GM12872 (cell line): ENCODE results near the gene PSD2.

Experiments used
- TF ChIP-seq, protein P1 (sequence below): IDR thresholded peaks from 3 replicates; pipeline ENCODE4 v1.5.1; 2011; ENCODE audit warnings: low read depth, mild to moderate bottlenecking, low read length, moderate library complexity; ENCODE audit not compliant: insufficient read depth

PSD2 gene

DNA sequence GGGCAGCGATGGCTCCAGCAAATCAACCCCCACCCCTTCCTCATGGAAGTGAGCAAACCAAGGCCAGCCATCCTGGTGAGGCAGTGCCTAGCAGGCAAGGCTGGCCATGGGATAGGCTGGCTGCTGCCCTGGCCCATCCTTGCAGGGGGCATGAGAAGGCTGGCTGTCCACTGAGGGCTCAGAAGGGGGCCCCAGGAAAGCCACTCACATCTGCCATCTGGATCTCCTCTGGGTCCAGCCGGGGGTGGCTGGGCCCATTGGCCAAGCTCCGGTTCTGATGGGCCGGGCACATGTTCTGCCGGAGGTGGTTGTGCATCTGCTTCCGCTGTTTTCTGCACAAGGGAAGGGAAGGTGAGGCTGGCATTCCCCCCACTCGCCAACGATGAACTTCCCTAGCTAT, 57.1 kb downstream of the PSD2 start:
- TF ChIP-seq, protein P1, sequence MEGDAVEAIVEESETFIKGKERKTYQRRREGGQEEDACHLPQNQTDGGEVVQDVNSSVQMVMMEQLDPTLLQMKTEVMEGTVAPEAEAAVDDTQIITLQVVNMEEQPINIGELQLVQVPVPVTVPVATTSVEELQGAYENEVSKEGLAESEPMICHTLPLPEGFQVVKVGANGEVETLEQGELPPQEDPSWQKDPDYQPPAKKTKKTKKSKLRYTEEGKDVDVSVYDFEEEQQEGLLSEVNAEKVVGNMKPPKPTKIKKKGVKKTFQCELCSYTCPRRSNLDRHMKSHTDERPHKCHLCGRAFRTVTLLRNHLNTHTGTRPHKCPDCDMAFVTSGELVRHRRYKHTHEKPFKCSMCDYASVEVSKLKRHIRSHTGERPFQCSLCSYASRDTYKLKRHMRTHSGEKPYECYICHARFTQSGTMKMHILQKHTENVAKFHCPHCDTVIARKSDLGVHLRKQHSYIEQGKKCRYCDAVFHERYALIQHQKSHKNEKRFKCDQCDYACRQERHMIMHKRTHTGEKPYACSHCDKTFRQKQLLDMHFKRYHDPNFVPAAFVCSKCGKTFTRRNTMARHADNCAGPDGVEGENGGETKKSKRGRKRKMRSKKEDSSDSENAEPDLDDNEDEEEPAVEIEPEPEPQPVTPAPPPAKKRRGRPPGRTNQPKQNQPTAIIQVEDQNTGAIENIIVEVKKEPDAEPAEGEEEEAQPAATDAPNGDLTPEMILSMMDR = no peak

GRCh38 chr5:139854029-139854605, 58.5 kb downstream of the PSD2 start:
- TF ChIP-seq, protein P1 = no peak

- TF ChIP-seq, protein P1 = no peak
These were observed 59.3 kb downstream of the PSD2 start for GRCh38 chr5:139854953-139855352.

DNA sequence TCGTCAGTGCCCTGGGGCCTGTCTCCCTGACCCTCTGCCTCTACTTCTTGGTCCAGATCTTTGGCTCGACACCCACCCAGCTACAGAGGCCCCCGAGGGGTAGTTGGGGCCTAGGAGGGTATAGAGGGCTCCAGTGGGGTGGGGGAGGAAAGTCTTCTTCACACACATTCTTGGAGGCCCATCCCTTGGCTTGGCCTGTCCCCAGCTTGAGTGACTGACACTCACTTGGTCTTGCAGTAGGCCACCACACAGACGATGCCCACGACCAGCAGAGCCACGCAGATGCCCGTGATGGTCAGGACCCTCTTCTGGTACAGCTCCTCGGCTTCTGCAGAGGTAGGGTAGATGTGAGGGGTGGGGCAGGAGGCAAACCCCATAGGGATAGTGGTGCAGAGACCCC, 59.8 kb downstream of the PSD2 start:
- TF ChIP-seq, protein P1 = no peak

DNA sequence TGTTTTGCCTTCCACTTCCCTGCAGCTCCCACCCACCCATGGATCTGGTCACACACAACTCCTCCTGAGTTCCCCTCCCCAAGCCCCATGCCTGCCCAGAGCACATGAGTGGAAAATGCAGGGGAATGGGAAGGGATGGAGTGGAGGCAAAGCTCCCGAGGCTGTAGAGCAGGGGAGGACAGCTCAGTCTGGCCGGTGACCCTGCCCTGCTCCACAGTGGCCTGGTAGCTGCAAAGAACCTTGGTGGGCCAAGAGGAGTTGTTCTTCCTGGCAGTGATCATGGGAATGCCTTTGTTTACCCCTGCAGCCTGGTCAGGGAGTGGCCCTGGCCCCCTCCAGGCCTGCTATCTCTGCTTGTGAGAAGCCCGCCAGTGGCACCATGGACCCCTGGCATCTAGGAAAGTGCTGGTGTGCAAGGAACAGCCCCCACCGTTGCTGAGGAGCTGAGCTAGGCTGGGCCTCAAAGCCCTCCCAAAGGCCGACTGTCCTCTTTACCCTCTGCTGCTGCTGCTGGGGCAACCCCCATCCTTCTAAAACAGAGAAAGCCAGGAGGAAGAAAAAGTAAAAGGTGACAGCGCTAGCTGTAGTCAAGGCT, 60.4 kb downstream of the PSD2 start:
- TF ChIP-seq, protein P1 = no peak

DNA sequence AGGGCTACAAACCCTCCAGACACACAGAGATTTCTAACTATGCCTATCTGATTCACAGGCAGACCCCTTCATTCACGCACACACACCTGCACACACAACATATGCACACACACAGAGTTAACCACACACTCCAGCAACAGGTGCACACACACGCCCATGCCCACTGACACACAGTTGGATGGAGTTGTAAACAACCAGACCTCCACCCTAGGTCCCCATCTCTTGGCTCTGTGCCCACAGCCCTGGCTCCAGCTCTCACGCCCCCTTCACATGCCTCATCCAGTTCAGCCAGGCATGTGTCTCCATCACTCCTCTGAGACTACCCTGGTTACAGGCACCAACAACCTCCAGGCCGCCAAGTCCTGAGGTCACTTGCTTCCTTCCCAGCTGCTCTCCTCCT, 61.1 kb downstream of the PSD2 start:
- TF ChIP-seq, protein P1 = no peak

GRCh38 chr5:139859013-139859412, 63.4 kb downstream of the PSD2 start:
- TF ChIP-seq, protein P1 = no peak
